NCI-H187 (cell line): ENCODE data around the gene ARHGEF12.

ENCODE experiments used
- DNase-seq, 2 experiments: peaks; one replicate each; lab custom pipeline; 2025; lab: John Stamatoyannopoulos, UW

The ARHGEF12 gene

GRCh38 chr11:120318906-120319305, 17.3 kb upstream of the ARHGEF12 start:
- DNase-seq: no peak

- DNase-seq: peak in 1 of 2 experiments; percentile 36
These were observed 11.0 kb upstream of the ARHGEF12 start, which contains the start of gene TLCD5 for GRCh38 chr11:120324932-120325810. Gene TLCD5, plus strand, starts transcription at chr11:120325299. Its CDS starts 2,143 bp downstream, at chr11:120327442.

DNA sequence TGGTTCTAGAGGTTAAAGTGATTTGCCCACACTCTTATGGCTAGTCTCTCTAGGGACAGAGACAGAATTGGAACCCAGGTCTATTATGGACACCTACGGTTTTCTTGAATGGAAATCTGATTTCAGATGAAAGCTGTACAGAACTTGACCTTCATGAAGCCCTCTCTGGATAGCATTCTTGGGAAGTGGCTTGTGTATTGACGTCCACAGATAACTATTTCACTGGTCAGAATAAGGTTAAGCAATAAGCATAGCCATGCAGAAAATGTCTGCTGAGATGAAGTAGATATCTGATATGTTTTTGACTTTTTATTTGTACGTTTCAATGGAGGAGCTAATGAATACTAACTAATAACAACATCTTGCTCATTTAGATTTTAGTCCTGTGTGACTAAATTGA, 10.0 kb upstream of the ARHGEF12 start:
- no peak for DNase-seq

DNA sequence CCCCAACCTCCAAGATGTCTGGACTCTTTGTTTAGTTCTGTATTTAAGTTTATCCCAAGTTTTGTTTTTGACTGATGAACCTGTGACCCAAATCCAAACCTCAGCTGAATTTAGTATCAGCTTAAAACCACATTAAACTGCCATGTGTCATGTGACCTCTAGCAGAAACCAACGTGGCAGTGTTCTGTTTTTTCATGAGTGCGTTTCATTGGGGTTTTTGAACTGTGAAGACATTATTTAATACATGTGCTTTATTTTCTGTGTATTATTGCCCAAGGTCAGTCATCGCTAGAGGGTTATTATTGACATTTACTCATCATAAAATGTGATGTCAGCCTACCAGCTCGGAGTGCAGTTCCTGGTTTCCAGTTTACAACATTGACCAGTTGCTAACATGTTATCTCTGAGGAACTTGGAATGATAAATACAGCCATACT, 9.3 kb upstream of the ARHGEF12 start:
- no peak for DNase-seq

DNA sequence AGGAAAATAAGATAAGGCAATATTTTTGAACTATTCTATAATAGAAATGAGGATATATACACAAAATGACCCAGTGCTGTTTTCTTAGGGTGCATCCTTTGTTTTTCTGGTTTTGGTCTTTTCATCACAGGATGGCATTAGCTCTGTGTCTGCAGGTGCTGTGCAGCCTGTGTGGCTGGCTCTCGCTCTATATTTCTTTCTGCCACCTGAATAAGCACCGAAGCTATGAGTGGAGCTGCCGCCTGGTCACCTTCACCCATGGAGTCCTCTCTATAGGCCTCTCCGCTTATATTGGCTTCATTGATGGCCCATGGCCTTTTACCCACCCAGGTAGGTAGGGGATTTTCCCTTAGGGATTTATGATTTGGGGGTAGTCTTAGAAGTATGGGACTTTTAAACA, 8.9 kb upstream of the ARHGEF12 start:
- DNase-seq: no peak

GRCh38 chr11:120329556-120329955, 6.7 kb upstream of the ARHGEF12 start:
- DNase-seq: no peak

DNA sequence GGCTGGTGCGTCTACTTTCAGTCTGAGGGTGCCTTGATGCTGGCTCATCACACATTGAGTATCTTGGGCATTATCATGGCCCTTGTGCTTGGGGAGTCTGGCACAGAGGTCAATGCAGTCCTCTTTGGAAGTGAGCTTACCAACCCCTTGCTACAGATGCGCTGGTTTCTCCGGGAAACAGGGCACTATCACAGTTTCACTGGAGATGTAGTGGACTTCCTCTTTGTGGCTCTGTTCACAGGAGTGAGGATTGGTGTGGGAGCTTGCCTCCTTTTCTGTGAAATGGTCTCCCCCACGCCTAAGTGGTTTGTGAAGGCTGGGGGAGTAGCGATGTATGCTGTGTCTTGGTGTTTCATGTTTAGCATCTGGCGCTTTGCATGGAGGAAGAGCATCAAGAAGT, 6.2 kb upstream of the ARHGEF12 start:
- no peak for DNase-seq

- no peak for DNase-seq
These were observed 4.8 kb upstream of the ARHGEF12 start for GRCh38 chr11:120331301-120331996.

GRCh38 chr11:120332822-120333716, 3.1 kb upstream of the ARHGEF12 start:
- DNase-seq: no peak

- DNase-seq: no peak
These were observed 2.4 kb upstream of the ARHGEF12 start for GRCh38 chr11:120333801-120334200.

GRCh38 chr11:120334332-120334731, 1.9 kb upstream of the ARHGEF12 start:
- no peak for DNase-seq

- DNase-seq: peak; percentile 38 to 56
These were observed 1.2 kb upstream of the ARHGEF12 start for GRCh38 chr11:120334894-120335462.

DNA sequence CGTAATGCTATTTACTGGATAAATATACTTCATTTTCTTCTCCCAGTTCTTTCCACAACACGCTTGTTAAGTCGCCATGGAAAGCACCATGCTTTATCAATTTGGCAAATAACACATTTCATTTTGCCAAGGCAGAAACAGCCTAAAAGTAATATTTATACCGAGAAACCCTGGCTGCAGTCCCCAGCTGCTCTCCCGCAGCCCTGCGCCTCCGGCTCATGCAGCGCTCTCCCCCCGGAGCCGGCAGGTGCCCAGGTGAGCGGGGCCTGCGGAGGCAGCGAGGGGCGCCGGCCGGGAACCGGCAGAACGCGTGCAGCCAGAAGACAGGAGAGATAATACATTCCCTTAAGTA, 681 bp upstream of the ARHGEF12 start:
- no peak for DNase-seq

- DNase-seq: peak in 1 of 2 experiments; percentile 56
These were observed 585 bp downstream of the ARHGEF12 start for GRCh38 chr11:120336641-120337354.

GRCh38 chr11:120337355-120338106, 1.3 kb downstream of the ARHGEF12 start:
- peak in 1 of 2 experiments; percentile 56 for DNase-seq

- DNase-seq: no peak
These were observed 2.1 kb downstream of the ARHGEF12 start for GRCh38 chr11:120338107-120338933.

DNA sequence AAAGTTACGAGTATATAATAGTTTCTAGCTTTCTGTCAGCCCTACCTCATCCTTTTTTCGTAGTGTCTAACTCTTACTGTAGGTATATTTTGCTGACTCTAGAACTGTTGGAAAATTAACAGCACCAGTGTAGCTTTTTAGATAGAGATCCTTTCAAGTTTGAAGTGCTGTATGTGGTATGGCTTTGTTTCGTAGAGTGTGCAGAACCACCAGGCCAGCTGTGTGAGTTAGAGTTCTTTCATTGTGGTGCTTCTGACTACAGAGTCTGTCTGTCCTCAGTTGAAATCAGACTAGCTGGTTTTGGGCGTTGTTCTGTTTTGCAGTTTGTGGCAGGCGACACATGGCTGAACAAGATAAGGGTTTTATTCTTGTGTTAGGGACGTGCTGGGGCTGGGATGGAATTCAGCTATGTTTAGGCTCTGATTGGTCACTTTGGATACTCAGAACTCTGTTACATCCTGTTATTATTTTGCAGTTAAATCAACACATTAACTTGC, 3.2 kb downstream of the ARHGEF12 start:
- no peak for DNase-seq

DNA sequence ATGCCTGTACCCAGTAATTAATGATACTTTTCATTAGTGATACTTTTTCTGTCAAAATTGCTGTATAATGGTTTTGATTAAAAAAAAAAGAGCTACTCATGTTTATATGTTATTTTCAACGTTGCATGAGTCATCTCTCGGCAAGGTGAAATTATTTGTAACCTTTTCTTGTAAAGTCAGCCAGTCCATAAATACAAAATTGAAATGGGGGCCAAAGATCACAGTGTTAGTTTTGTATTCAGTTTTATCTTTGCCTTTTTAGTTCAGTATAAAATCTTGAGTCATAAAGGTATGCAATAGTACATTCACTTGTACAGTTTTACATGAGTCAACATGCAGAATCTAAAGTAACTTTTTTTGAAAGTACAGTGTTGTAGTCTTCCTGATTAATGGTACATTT, 4.3 kb downstream of the ARHGEF12 start:
- DNase-seq: no peak

GRCh38 chr11:120342226-120342625, 6.0 kb downstream of the ARHGEF12 start:
- no peak for DNase-seq
